T-helper 1 cell treated with Interleukin-12 subunit alpha and Interleukin-12 subunit beta and Interleukin-4 antibody, amounts not matched to agents 30 μg/mL and 1 μg/mL, for 36 hours (primary cell): ENCODE measurements around the gene VPS4A.
"Not testable (repeated sequence)": the region's sequence is repeated elsewhere in the genome, so short reads cannot be mapped to it uniquely, and the experiment has no call there.

Experiments used
- H3K27ac Mint-ChIP-seq: one replicate; pipeline ENCODE4 v1.8.0; 2021; ENCODE audit warnings: mild to moderate bottlenecking, mixed read lengths
- H3K27me3 Mint-ChIP-seq: one replicate; pipeline ENCODE4 v1.8.0; 2021; ENCODE audit warnings: low read depth, mixed read lengths
- H3K36me3 Mint-ChIP-seq: one replicate; pipeline ENCODE4 v1.8.0; 2021; ENCODE audit warnings: low read depth, mixed read lengths
- H3K4me1 Mint-ChIP-seq: one replicate; pipeline ENCODE4 v1.8.0; 2021; ENCODE audit warnings: low read depth, mixed read lengths
- H3K4me3 Mint-ChIP-seq: one replicate; pipeline ENCODE4 v1.8.0; 2021; ENCODE audit warnings: mild to moderate bottlenecking, moderate library complexity, mixed read lengths
- H3K9me3 Mint-ChIP-seq: one replicate; pipeline ENCODE4 v1.8.0; 2021; ENCODE audit warnings: mixed read lengths

The VPS4A gene

DNA sequence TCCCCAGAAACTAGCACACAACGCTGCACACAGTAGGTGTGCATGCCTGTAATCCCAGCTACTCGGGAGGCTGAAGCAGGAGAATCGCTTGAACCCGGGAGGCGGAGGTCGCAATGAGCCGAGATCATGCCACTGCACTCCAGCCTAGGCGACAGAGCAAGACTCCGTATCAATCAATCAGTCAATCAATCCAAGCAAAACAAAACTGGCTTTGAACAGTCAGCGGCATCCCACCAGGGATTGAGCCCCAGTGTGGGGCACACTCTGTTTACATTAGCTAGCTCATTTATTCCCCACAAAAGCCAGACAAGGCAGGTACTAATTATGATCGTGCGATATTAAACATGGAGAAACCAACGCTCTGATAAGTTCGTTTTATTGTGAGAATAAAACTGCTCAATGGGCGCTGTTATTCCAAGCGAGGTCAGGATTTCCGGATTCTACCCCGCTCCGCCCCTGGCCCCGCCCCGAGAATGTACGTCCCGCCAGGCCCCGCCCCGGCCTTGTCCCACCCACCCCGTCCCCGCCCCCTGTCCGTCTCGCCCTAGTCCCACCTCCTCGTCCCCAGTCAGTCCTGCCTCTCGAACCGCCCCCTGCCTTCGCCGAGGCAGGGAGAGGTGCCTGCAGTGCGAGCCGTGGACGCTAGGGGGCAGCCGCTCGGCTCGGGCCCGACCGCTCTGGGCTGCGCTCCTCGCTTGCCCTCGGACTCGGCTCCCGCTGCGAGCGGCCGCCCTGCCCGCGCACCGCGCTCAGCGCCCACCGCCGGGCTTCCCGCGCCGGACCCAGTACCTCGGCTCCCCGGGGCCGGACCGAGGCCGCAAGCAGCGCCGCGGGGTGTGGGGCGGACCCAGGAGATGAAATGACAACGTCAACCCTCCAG, at the start of gene VPS4A:
Gene VPS4A, plus strand, starts transcription at position 698 of the 880 bp plus-strand sequence. Its CDS starts 162 bp downstream, at position 860.
- Mint-ChIP-seq H3K36me3 (peaks cover 17% of the 10 kb centered on the region), H3K4me3 (peak within 1 kb of the TSS; percentile 100), H3K27me3 (no peaks in the 10 kb centered on the region), H3K4me1 (peaks cover 24% of the 10 kb centered on the region), H3K9me3 (no peaks in the 10 kb centered on the region), H3K27ac (peak within 1 kb of the TSS; percentile 96)

DNA sequence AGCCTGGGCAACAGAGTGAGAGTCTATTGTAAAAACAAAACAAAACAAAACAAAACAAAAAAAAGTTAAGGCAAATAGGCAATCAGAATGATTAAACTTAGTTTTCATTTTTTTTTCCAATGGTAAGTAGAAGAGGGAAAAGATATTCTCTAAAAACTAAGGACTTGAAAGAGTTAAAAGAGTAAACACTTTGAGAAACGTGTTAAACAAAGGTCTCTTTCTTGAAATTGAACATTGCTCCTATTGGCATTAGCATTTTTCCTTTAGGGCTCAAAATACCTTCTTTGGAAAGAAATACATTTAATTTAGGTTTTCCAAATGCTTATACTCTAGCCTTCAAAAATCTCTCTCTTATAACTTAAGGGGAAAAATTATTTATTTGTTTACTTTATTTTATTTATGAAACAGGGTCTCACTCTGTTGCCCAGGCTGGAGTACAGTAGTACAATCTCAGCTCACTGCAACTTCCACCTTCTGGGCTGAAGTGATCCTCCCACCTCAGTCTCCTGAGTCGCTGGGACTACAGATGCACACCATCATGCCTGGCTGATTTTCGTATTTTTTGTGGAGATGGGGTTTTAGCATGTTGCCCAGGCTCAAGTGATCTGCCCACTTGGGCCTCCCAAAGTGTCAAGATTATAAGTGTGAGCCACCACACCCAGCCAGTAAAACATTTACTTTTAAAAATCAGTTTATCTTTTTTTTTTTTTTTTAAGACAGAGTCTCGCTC, 44.7 kb upstream of the VPS4A start:
- H3K9me3 Mint-ChIP-seq: no peaks in the 10 kb centered on the region
- H3K4me3 Mint-ChIP-seq: no peak overlapping the region
- no peak overlapping the region for H3K27ac Mint-ChIP-seq
- H3K27me3 Mint-ChIP-seq: no peaks in the 10 kb centered on the region
- H3K4me1 Mint-ChIP-seq: peaks cover 1% of the 10 kb centered on the region
- H3K36me3 Mint-ChIP-seq: peaks cover 10% of the 10 kb centered on the region

DNA sequence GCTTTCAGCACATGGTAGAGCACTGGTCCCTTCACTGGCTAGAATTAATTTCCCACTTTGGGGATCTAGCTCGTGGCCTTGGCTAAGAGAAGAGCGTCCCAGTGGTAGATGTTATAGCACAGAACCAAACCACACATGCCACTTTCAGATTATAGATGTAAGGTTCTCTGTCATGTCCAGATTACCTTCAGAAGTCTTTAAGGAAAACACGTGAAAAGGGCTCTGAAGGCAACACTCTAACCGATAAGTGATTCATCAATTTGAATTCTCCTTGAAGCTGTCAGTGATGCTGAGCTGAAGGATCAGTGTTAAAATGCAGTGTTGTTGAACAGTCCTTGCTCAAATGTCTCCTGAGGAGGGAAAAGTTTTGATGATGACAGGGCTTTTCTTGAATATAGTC, 43.5 kb upstream of the VPS4A start:
- Mint-ChIP-seq H3K9me3 (no peaks in the 10 kb centered on the region), H3K27ac (no peak overlapping the region), H3K36me3 (peaks cover 12% of the 10 kb centered on the region), H3K4me3 (no peak overlapping the region), H3K4me1 (peaks cover 1% of the 10 kb centered on the region), H3K27me3 (no peaks in the 10 kb centered on the region)

DNA sequence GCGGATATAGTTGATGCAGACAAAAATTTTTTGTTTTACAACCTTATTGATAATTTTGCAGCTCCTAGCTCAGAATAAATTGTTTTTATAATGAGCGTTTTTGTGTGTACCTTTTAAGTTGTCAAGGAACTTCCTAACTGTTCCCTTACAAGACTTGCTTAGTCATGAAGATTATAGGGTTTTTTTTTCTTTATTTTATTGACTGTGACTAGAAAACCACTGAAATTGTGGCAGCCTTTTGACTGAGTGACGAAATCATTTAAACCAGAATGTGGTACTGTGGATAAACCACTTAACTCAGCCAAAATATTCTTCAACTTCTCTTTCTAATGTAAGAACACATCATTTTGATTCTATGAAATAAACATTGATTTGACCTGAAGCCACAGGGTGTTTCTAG, 40.8 kb upstream of the VPS4A start:
- Mint-ChIP-seq H3K9me3 (no peaks in the 10 kb centered on the region), H3K4me3 (no peak overlapping the region), H3K27me3 (no peaks in the 10 kb centered on the region), H3K27ac (no peak overlapping the region), H3K4me1 (peaks cover 1% of the 10 kb centered on the region), H3K36me3 (peaks cover 12% of the 10 kb centered on the region)

DNA sequence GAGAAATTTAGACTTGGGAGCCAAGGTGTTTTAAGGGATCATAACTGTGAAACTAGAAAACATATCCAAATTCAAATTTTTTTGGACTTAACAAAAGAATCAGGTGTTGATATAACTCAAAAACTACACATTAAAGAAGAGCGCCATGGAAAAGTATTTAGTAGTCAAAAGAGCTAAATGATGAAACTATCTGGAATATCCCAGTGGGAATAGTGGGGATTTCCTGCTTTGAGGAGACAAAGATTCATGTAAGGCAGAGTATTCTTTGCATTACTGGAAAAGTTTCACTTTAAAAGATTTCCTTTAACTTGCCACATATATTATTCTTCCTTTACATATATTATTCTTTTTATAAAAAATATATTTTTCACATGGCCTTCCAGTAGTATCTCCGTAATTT, 40.3 kb upstream of the VPS4A start:
- H3K27ac Mint-ChIP-seq: no peak overlapping the region

DNA sequence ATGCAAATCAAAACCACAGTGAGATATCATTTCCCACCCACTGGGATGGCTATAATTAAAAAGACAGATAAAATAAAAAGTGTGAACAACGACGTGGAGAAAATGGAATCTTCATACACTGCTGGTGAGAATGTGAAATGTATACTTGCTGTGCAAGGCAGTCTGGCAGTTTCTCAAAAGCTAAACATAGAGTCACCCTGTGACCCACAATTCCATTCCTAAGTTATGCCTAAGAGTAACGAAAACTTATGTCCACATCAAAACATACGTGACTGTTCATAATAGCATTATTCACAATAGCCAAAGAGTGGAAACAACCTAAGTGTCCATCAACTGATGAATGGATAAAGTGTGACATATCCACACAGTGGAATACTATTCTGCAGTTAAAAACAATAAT, 38.1 kb upstream of the VPS4A start:
- H3K36me3 Mint-ChIP-seq: peaks cover 8% of the 10 kb centered on the region

More for the DNA sequence above, 40.3 kb upstream of the VPS4A start:
- no peak overlapping the region for H3K4me3 Mint-ChIP-seq
- H3K9me3 Mint-ChIP-seq: no peaks in the 10 kb centered on the region
- H3K36me3 Mint-ChIP-seq: peaks cover 12% of the 10 kb centered on the region
- no peaks in the 10 kb centered on the region for H3K27me3 Mint-ChIP-seq
- H3K4me1 Mint-ChIP-seq: peaks cover 1% of the 10 kb centered on the region

DNA sequence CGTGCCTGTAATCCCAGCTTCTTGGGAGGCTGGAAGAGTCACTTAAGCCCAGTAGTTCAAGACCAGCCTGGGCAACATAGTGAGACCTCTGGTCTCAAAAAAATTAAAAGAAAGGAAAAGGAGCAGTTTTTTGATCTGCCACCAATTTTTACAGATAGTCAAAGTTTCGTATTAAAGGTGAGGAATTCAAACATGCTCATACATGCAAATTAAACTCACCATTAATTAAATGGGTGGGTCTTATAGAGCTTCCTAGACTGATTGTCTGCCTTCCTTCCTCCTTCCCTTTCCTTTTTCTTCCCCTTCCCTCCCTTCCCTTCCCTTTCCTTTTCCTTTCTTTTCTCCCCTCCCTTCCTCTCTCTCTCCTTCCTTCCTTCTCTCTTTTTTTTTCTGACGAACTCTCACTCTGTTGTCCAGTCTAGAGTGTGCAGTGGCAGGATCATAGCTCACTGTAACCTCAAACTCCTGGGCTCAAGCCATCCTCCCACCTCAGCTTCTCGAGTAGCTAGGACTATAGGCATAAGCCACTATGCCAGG, 36.4 kb upstream of the VPS4A start:
- H3K27ac Mint-ChIP-seq: no peak overlapping the region
- H3K4me1 Mint-ChIP-seq: peaks cover 1% of the 10 kb centered on the region
- H3K27me3 Mint-ChIP-seq: no peaks in the 10 kb centered on the region

More for the DNA sequence above, 38.1 kb upstream of the VPS4A start:
- Mint-ChIP-seq H3K9me3 (no peaks in the 10 kb centered on the region), H3K27me3 (no peaks in the 10 kb centered on the region), H3K27ac (no peak overlapping the region), H3K4me3 (no peak overlapping the region), H3K4me1 (peaks cover 1% of the 10 kb centered on the region)

DNA sequence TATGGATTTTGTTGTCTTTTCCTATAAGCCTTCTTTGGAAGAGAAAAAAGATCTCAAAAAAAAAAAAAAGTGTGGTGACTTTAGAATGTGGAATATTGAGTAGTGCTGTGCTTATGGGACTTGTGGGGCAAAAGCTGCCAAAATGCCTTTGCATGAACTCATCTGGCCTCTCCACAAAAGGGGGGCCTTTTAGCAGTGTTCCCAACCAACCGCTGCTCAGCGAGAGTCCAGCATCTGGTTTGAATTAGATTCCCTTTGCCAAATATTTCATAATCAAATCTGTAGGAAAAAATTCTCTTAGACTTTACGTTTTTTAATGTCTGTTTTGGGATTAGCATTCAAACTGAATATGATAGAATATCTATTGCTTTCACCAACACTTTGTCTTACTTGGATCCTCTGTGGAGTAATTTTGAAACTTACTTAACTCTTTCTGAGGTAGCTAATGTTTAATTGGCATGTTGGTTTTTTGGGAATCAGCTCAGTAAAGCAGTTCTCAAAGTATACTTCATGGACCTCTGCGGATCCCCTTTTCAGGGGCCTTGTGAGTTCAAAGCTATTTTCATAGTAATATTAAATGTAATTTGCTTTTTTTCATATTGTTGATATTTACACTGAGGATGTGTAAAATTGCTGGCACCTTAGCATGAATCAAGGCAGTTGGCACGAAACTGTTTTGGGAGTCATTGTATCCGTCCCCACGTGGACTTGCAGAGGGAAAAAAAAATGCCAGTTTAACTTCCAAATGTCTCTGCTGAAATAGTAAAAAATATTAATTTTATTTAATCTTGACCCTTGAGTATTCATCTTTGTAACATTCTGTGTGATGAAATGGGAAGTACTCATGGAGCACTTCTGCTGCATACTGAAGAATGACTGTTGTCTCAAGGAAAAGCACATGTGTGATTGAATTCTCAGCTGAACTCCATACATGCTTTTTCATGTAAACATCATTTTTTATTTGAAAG, 34.7 kb upstream of the VPS4A start:
- H3K9me3 Mint-ChIP-seq: no peaks in the 10 kb centered on the region
- no peak overlapping the region for H3K27ac Mint-ChIP-seq
- H3K4me1 Mint-ChIP-seq: no peaks in the 10 kb centered on the region
- peaks cover 5% of the 10 kb centered on the region for H3K36me3 Mint-ChIP-seq
- no peaks in the 10 kb centered on the region for H3K27me3 Mint-ChIP-seq
- no peak overlapping the region for H3K4me3 Mint-ChIP-seq

More for the DNA sequence above, 36.4 kb upstream of the VPS4A start:
- peaks cover 8% of the 10 kb centered on the region for H3K36me3 Mint-ChIP-seq
- H3K9me3 Mint-ChIP-seq: no peaks in the 10 kb centered on the region
- no peak overlapping the region for H3K4me3 Mint-ChIP-seq

DNA sequence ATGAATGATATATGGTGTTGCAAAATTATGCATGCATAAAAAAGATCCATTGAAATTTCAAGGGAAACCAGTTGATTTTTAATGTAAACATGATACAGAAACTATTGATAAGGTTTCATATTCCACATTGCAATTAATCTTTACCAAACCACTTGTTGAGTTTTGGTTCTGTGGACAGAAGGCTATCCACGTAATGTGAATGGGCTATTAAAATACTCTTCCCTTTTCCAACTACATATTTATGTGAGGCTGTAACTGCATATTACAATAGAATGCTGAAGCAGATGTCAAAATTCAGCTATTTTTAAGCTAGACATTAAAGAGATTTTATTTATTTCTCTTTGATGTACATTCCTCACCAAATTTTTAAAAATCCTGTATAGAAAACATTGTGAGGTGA, 33.7 kb upstream of the VPS4A start:
- H3K36me3 Mint-ChIP-seq: peaks cover 3% of the 10 kb centered on the region
- no peaks in the 10 kb centered on the region for H3K4me1 Mint-ChIP-seq
- no peak overlapping the region for H3K27ac Mint-ChIP-seq
- H3K4me3 Mint-ChIP-seq: no peak overlapping the region
- no peaks in the 10 kb centered on the region for H3K27me3 Mint-ChIP-seq
- H3K9me3 Mint-ChIP-seq: no peaks in the 10 kb centered on the region

DNA sequence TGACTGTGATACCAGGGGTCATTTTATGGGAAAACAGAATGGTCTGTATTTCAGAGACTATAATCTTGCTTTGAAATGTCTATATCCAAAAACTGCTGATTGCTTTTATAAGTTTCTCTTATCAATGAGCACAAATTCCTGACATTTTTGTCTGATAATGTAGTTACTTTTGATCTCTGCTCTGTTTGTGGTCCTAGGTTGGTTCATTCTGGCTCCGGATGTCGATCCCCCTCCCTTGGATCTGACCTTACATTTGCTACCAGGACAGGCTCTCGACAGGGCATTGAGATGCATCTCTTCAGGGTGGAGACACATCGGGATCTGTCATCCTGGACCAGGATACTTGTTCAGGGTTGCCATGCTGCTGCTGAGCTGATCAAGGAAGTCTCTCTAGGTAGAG, 27.3 kb upstream of the VPS4A start:
- H3K27me3 Mint-ChIP-seq: no peaks in the 10 kb centered on the region
- H3K36me3 Mint-ChIP-seq: no peaks in the 10 kb centered on the region
- H3K4me1 Mint-ChIP-seq: no peaks in the 10 kb centered on the region
- H3K9me3 Mint-ChIP-seq: no peaks in the 10 kb centered on the region
- H3K27ac Mint-ChIP-seq: no peak overlapping the region
- no peak overlapping the region for H3K4me3 Mint-ChIP-seq

DNA sequence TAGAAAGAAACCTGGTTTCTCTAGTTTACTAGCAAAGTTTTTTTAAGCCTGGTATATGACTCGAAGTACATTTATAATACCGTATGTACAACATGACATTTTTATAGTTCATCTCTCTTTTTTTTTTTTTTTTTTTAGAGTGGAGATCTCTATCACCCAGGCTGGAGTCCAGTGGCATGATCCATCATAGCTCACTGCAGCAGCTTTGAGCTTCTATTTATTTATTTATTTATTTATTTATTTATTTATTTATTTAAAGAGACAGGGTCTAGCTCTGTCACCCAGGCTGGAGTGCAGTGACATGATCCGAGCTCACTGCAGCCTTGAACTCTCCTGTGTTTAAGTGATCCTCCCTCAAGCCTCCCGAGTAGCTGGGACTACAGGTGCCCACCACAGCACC, 25.9 kb upstream of the VPS4A start:
- Mint-ChIP-seq H3K4me3 (no peak overlapping the region), H3K9me3 (no peaks in the 10 kb centered on the region), H3K36me3 (peaks cover 2% of the 10 kb centered on the region), H3K27me3 (no peaks in the 10 kb centered on the region), H3K4me1 (no peaks in the 10 kb centered on the region), H3K27ac (no peak overlapping the region)

DNA sequence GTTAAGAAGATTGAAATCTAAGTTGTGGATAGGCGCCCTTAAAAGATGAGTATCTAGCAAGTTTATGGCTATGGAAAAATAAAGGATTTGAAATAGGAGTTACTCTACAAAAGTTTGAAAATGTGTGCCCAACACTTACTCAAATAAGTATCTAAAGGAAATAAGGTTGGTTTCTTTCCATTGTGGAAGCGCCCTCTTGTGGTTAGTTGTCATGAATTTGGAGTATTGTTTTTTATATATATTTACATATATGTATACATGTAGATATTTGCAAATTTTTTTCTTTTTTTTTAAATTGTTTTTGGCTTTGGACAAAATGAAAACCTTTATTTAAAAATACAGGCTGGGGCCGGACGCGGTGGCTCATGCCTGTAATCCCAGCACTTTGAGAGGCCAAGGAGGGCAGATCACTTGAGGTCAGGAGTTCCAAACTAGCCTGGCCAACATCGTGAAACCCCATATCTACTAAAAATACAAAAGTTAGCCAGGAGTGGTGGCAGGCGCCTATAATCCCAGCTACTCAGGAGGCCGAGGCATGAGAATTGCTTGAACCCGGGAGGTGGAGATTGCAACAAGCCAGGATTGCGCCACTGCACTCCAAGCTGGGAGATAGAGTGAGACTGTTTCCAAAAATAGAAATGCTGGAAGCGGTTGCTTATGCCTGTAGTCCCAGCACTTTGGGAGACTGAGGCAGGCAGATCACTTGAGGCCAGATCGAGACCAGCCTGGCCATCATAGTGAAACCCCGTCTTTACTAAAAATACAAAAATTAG, 24.0 kb upstream of the VPS4A start:
- no peaks in the 10 kb centered on the region for H3K4me1 Mint-ChIP-seq
- no peaks in the 10 kb centered on the region for H3K9me3 Mint-ChIP-seq
- peaks cover 2% of the 10 kb centered on the region for H3K36me3 Mint-ChIP-seq
- no peak overlapping the region for H3K4me3 Mint-ChIP-seq
- no peaks in the 10 kb centered on the region for H3K27me3 Mint-ChIP-seq
- H3K27ac Mint-ChIP-seq: peak overlapping the region; percentile 20

DNA sequence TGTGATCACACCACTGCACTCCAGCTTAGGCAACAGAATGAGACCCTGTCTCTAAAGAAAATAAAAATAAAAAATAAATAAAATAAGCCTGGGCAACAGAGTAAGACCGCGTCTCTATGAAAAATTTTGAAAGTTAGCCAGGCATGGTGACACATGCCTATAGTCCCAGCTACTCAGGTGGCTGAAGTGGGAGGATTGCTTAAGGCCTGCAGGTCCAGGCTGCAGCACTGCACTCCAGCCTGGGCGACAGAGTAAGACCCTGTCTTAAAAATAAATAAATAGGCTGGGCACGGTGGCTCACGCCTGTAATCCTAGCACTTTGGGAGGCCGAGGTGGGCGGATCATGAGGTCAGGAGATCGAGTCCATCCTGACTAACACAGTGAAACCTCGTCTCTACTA, 19.5 kb upstream of the VPS4A start:
- H3K27ac Mint-ChIP-seq, H3K36me3 Mint-ChIP-seq, H3K27me3 Mint-ChIP-seq, H3K4me1 Mint-ChIP-seq, H3K4me3 Mint-ChIP-seq, H3K9me3 Mint-ChIP-seq: not testable (repeated sequence)
